Keratinocyte (primary cell): ENCODE data around the gene TTYH2. TPM values are rescaled to one million over a fixed set of nuclear protein-coding genes. Genes with fewer than 3 reads are reported as not detected.

Experiments used
- DNase-seq: peaks from one replicate; pipeline ENCODE4 v3.0.0-alpha.2; 2011; ENCODE audit warnings: low read depth, missing footprints, low spot score
- FAIRE-seq: peaks from 2 replicates; lab custom pipeline; 2011; peaks lifted over from hg19 to GRCh38; lab: Jason Lieb, UNC
- H2AFZ ChIP-seq: 2 replicates; pipeline ENCODE4 v1.6.0; 2012; ENCODE audit warnings: low read length, control low read depth, inconsistent platforms; ENCODE audit not compliant: control insufficient read depth
- H3K27ac ChIP-seq: 2 replicates; pipeline ENCODE4 v1.5.1; 2011; ENCODE audit warnings: low read length; ENCODE audit not compliant: control insufficient read depth, insufficient read depth
- H3K27me3 ChIP-seq: 3 replicates; pipeline ENCODE4 v1.6.0; 2011; ENCODE audit warnings: low read length; ENCODE audit not compliant: control insufficient read depth, insufficient read depth; ENCODE audit errors: extremely low read depth
- H3K36me3 ChIP-seq, 2 experiments: 2 replicates in 1 of 2; 3 replicates in 1 of 2; pipeline ENCODE4 v1.5.1; 2011; ENCODE audit warnings: low read length in 2 of 2, mild to moderate bottlenecking in 1 of 2; ENCODE audit not compliant: control insufficient read depth in 2 of 2, insufficient read depth in 2 of 2; ENCODE audit errors: extremely low read depth in 1 of 2
- H3K4me1 ChIP-seq: 3 replicates; pipeline ENCODE4 v1.5.1; 2011; ENCODE audit warnings: low read length; ENCODE audit not compliant: control insufficient read depth, insufficient read depth; ENCODE audit errors: extremely low read depth
- H3K4me2 ChIP-seq: 3 replicates; pipeline ENCODE4 v1.6.0; 2011; ENCODE audit warnings: low read depth, low read length; ENCODE audit not compliant: control insufficient read depth, insufficient read depth; ENCODE audit errors: extremely low read depth
- H3K4me3 ChIP-seq, 3 experiments: fragments of 200-600 bp in 1 of 3; sonication (generic) in 1 of 3; 2 replicates in 2 of 3; 3 replicates in 1 of 3; pipeline ENCODE4 v1.5.1; 2011 to 2016; ENCODE audit warnings: low read length in 3 of 3, mild to moderate bottlenecking in 3 of 3, control low read depth in 2 of 3, inconsistent platforms in 1 of 3, low read depth in 1 of 3, mixed read lengths in 1 of 3, mixed run types in 1 of 3, moderate library complexity in 1 of 3; ENCODE audit not compliant: control insufficient read depth in 2 of 3, insufficient read depth in 2 of 3; ENCODE audit errors: extremely low read depth in 1 of 3
- H3K79me2 ChIP-seq: 2 replicates; pipeline ENCODE4 v1.6.0; 2012; ENCODE audit warnings: low read length; ENCODE audit not compliant: control insufficient read depth, insufficient read depth
- H3K9ac ChIP-seq: 3 replicates; pipeline ENCODE4 v1.6.0; 2011; ENCODE audit warnings: low read length; ENCODE audit not compliant: control insufficient read depth, insufficient read depth; ENCODE audit errors: extremely low read depth
- H3K9me1 ChIP-seq: 3 replicates; pipeline ENCODE4 v1.6.0; 2011; ENCODE audit warnings: low read length; ENCODE audit not compliant: control insufficient read depth, insufficient read depth; ENCODE audit errors: extremely low read depth
- H3K9me3 ChIP-seq: 2 replicates; pipeline ENCODE4 v1.5.1; 2012; ENCODE audit warnings: low read depth, low read length; ENCODE audit not compliant: control insufficient read depth
- H4K20me1 ChIP-seq: 3 replicates; pipeline ENCODE4 v1.6.0; 2011; ENCODE audit warnings: low read length; ENCODE audit not compliant: control insufficient read depth, insufficient read depth; ENCODE audit errors: extremely low read depth
- CTCF ChIP-seq, 3 experiments: IDR thresholded peaks in 1 of 3; conservative IDR thresholded peaks in 1 of 3; optimal IDR thresholded peaks in 1 of 3; 2 replicates in 2 of 3; 3 replicates in 1 of 3; pipeline versions ENCODE3 to v1.5.1; 2011; ENCODE audit warnings: low read length in 3 of 3, mild to moderate bottlenecking in 3 of 3, moderate library complexity in 2 of 3, control low read depth in 1 of 3, inconsistent platforms in 1 of 3; ENCODE audit not compliant: insufficient read depth in 2 of 3; ENCODE audit errors: extremely low read depth in 1 of 3
- EZH2 ChIP-seq: IDR thresholded peaks from one replicate; pipeline ENCODE4 v1.6.1; 2012; ENCODE audit warnings: inconsistent platforms, mild to moderate bottlenecking, low read length, moderate library complexity
- dilution Hi-C: fragments of 300-500 bp; cut with MboI; formaldehyde crosslinking; loops from one replicate; pipeline ENCODE4 v1.7.0; 2020; ENCODE audit warnings: low sequenced_read_pairs; ENCODE audit not compliant: extremely low pct_ligation_motif_present
- polyA plus RNA-seq, 5 experiments: library from polyadenylated mRNA; depleted of rRNA in 3 of 5; stranded (reverse) in 3 of 5; stranded (forward) in 1 of 5; unstranded in 1 of 5; fragments of >200 nt; gene quantifications; 1 replicate in 1 of 5; 2 replicates in 3 of 5; 3 replicates in 1 of 5; pipeline versions ENCODE4 v1.2.1 to v1.2.3, GENCODE V29; 2011 to 2012; ENCODE audit warnings: missing spikeins in 2 of 5, low read depth in 1 of 5, low replicate concordance in 1 of 5

The TTYH2 gene
- polyA plus RNA-seq, 1 donor (not counting 4 experiments of a cell fraction or from before 2014, with no cell fraction given): 3.7 TPM

GRCh38 chr17:74222399-74222798, 9.0 kb downstream of the TTYH2 start:
- H4K20me1 ChIP-seq: no peaks in the 10 kb centered on the region
- no peak overlapping the region for H3K4me2 ChIP-seq
- no peak overlapping the region for H3K4me3 ChIP-seq
- H3K9me3 ChIP-seq: no peaks in the 10 kb centered on the region
- H2AFZ ChIP-seq: no peak overlapping the region
- no peaks in the 10 kb centered on the region for H3K9me1 ChIP-seq
- no peak for FAIRE-seq
- H3K36me3 ChIP-seq: no peaks in the 10 kb centered on the region
- no peaks in the 10 kb centered on the region for H3K79me2 ChIP-seq
- dilution Hi-C loops: no loop called here
- no peak for DNase-seq
- no peak for TF ChIP-seq EZH2
- TF ChIP-seq CTCF (optimal IDR thresholded peaks at IDR 0.05 in 1 of 3, IDR thresholded peaks at IDR 0.05 in 1 of 3, conservative IDR thresholded peaks at IDR 0.05 in 1 of 3; ENCODE audit: extremely low read depth in 1 of 3, insufficient read depth in 2 of 3, low read length in 3 of 3): no peak
- H3K4me1 ChIP-seq: no peaks in the 10 kb centered on the region
- H3K9ac ChIP-seq: no peak overlapping the region
- H3K27me3 ChIP-seq: peaks cover 5% of the 10 kb centered on the region
- H3K27ac ChIP-seq: no peak overlapping the region

GRCh38 chr17:74223901-74224300, 10.5 kb downstream of the TTYH2 start:
- Histone ChIP-seq H3K4me3 (no peak overlapping the region), H2AFZ (no peak overlapping the region), H3K9me3 (no peaks in the 10 kb centered on the region), H3K9ac (no peak overlapping the region), H3K79me2 (no peaks in the 10 kb centered on the region), H3K27ac (no peak overlapping the region), H3K4me1 (no peaks in the 10 kb centered on the region), H4K20me1 (no peaks in the 10 kb centered on the region), H3K27me3 (peaks cover 5% of the 10 kb centered on the region), H3K9me1 (no peaks in the 10 kb centered on the region), H3K4me2 (no peak overlapping the region), H3K36me3 (no peaks in the 10 kb centered on the region)
- no peak for DNase-seq
- FAIRE-seq: no peak
- TF ChIP-seq CTCF (optimal IDR thresholded peaks at IDR 0.05 in 1 of 3, IDR thresholded peaks at IDR 0.05 in 1 of 3, conservative IDR thresholded peaks at IDR 0.05 in 1 of 3; ENCODE audit: extremely low read depth in 1 of 3, insufficient read depth in 2 of 3, low read length in 3 of 3): no peak
- TF ChIP-seq EZH2: no peak
- dilution Hi-C loops: no loop called here
